GM12878 (cell line): ENCODE measurements around the gene KCNG3. TPM values are rescaled to one million over a fixed set of nuclear protein-coding genes. Genes with fewer than 3 reads are reported as not detected.
"Not testable (repeated sequence)": the region's sequence is repeated elsewhere in the genome, so short reads cannot be mapped to it uniquely, and the experiment has no call there.

Source experiments
- ATAC-seq: fragments of 200-7000 bp; cut with Tn5 transposase; 3 replicates; pipeline ENCODE4 v1.9.1; 2020; ENCODE audit warnings: mild to moderate bottlenecking, moderate library complexity
- BruUV-seq: library from RNA; stranded (reverse); fragments of 400-500 nt; replicated peaks from 2 replicates; lab custom pipeline; 2021; lab: Mats Ljungman, UMichigan
- CTCF ChIA-PET: fragments of 300-600 bp; sonication (Branson Sonifier 250); formaldehyde crosslinking; extraction: SDS; loops from one replicate; lab custom pipeline; 2021; ENCODE audit warnings: inconsistent platforms; lab: Yijun Ruan, JAX
- POLR2A ChIA-PET: fragments of 350-600 bp; formaldehyde crosslinking; extraction: SDS; loops from one replicate; lab custom pipeline; 2021; ENCODE audit warnings: inconsistent platforms; lab: Charles Lee
- RAD21 ChIA-PET: fragments of 300-600 bp; sonication (Branson Sonifier 250); formaldehyde crosslinking; loops from one replicate; lab custom pipeline; 2023; ENCODE audit warnings: antibody characterized with exemption; ENCODE audit not compliant: unreplicated experiment; lab: Charles Lee
- SMC1A ChIA-PET: fragments of 300-600 bp; sonication (Branson Sonifier 250); formaldehyde crosslinking; loops from one replicate; lab custom pipeline; 2023; ENCODE audit not compliant: unreplicated experiment, uncharacterized antibody; lab: Charles Lee
- DNase-seq: peaks from one replicate; pipeline ENCODE4 v3.0.0-alpha.2; 2011; ENCODE audit warnings: low read depth, low spot score
- FAIRE-seq: peaks from 3 replicates; lab custom pipeline; 2011; peaks lifted over from hg19 to GRCh38; lab: Jason Lieb, UNC
- H2AFZ ChIP-seq: 2 replicates; pipeline ENCODE4 v1.6.0; 2011; ENCODE audit warnings: low read depth, low read length, control low read depth; ENCODE audit not compliant: control insufficient read depth
- H3K27ac ChIP-seq: 2 replicates; pipeline ENCODE4 v1.5.1; 2011; ENCODE audit warnings: control low read depth; ENCODE audit not compliant: control insufficient read depth, insufficient read depth
- H3K27me3 ChIP-seq, 2 experiments: replicated peaks in 1 of 2; 2 replicates each; pipeline versions ENCODE4 v1.6.0 to v1.6.1; 2011; ENCODE audit warnings: low read length in 1 of 2; ENCODE audit not compliant: control insufficient read depth in 2 of 2, insufficient read depth in 2 of 2
- H3K36me3 ChIP-seq, 2 experiments: 2 replicates each; pipeline ENCODE4 v1.5.1; 2011; ENCODE audit warnings: low read length in 1 of 2; ENCODE audit not compliant: control insufficient read depth in 2 of 2, insufficient read depth in 2 of 2
- H3K4me1 ChIP-seq: 2 replicates; pipeline ENCODE4 v1.6.1; 2011; ENCODE audit warnings: mild to moderate bottlenecking, low read length, moderate library complexity, mixed read lengths; ENCODE audit not compliant: control insufficient read depth, insufficient read depth
- H3K4me2 ChIP-seq: 2 replicates; pipeline ENCODE4 v1.6.0; 2011; ENCODE audit warnings: control low read depth; ENCODE audit not compliant: control insufficient read depth, insufficient read depth
- H3K4me3 ChIP-seq: fragments of 200-600 bp; sonication (generic); 2 replicates; pipeline ENCODE4 v1.5.1; 2016
- H3K79me2 ChIP-seq: 2 replicates; pipeline ENCODE4 v1.6.0; 2011; ENCODE audit warnings: low read length; ENCODE audit not compliant: control insufficient read depth, insufficient read depth
- H3K9ac ChIP-seq: 2 replicates; pipeline ENCODE4 v1.8.0; 2011; ENCODE audit warnings: low read length, control low read depth, mixed read lengths; ENCODE audit not compliant: control insufficient read depth, insufficient read depth
- H3K9me3 ChIP-seq: replicated peaks from 3 replicates; pipeline ENCODE4 v1.5.1; 2011; ENCODE audit warnings: mild to moderate bottlenecking, low read length; ENCODE audit not compliant: control insufficient read depth, insufficient read depth
- H4K20me1 ChIP-seq: 2 replicates; pipeline ENCODE4 v1.6.0; 2011; ENCODE audit not compliant: control insufficient read depth, insufficient read depth
- SPI1 ChIP-seq: IDR thresholded peaks from 2 replicates; pipeline ENCODE4 v1.6.1; 2011; ENCODE audit warnings: low read depth, mild to moderate bottlenecking, low read length, moderate library complexity, borderline replicate concordance; ENCODE audit not compliant: insufficient read depth
- WGBS: methylation state at CpG from one replicate; pipeline ENCODE4 v1.1.6; 2016; ENCODE audit warnings: low lambda C conversion rate; ENCODE audit not compliant: insufficient replicate concordance, insufficient coverage; ENCODE audit errors: missing lambda C conversion rate; 5-methylcytosine and 5-hydroxymethylcytosine counted together
- in situ Hi-C: fragments of 300-500 bp; cut with MboI; formaldehyde crosslinking; loops from 9 replicates; pipeline ENCODE4 v1.14.3; 2018; ENCODE audit warnings: mixed read lengths
- intact Hi-C: fragments of 100-400 bp; cut with micrococcal nuclease; formaldehyde crosslinking; loops from one replicate; pipeline ENCODE4 v1.14.2; 2022; ENCODE audit not compliant: unreplicated experiment
- polyA plus RNA-seq, 11 experiments: library from polyadenylated mRNA; depleted of rRNA in 4 of 11; unstranded in 6 of 11; stranded (reverse) in 5 of 11; fragments of >200 nt; fragmentation: Nextera tagmentation in 4 of 11; fragmentation: Illumina TruSeq in 1 of 11; extraction: Ambion mirVana in 4 of 11; extraction: Trizol in 1 of 11; gene quantifications; 1 replicate in 1 of 11; 2 replicates in 10 of 11; pipeline versions ENCODE4 v1.2.1 to v1.2.3, GENCODE V29; 2011 to 2016; ENCODE audit warnings: inconsistent platforms in 2 of 11, missing spikeins in 2 of 11, low read depth in 1 of 11
- total RNA-seq, 4 experiments: library from RNA; depleted of rRNA in 3 of 4; stranded (reverse); fragments of >200 nt in 3 of 4; fragmentation: Illumina TruSeq in 1 of 4; extraction: Trizol in 1 of 4; gene quantifications; 2 replicates each; pipeline versions ENCODE4 v1.2.1 to v1.2.3, GENCODE V29; 2013 to 2021
- TF ChIP-seq, protein P1 (sequence below): fragments of 450-650 bp; IDR thresholded peaks from 2 replicates; pipeline ENCODE4 v1.6.1; 2017; ENCODE audit warnings: low read depth, mild to moderate bottlenecking, moderate library complexity
- TF ChIP-seq, protein P2 (sequence below): IDR thresholded peaks from 2 replicates; pipeline ENCODE4 v1.6.1; 2012; ENCODE audit warnings: mild to moderate bottlenecking, low read depth, low read length
- TF ChIP-seq, protein P3 (sequence below): fragments of 450-650 bp; IDR thresholded peaks from 2 replicates; pipeline ENCODE4 v1.6.1; 2017; ENCODE audit warnings: antibody characterized with exemption, mild to moderate bottlenecking, moderate library complexity

Gene KCNG3
- total and polyA plus RNA-seq, 10 of the 15 experiments (the other 5 are each of a cell fraction or from before 2014, with no cell fraction given) = 0.01 to 0.06 (median 0.04) TPM; not detected in 4

DNA sequence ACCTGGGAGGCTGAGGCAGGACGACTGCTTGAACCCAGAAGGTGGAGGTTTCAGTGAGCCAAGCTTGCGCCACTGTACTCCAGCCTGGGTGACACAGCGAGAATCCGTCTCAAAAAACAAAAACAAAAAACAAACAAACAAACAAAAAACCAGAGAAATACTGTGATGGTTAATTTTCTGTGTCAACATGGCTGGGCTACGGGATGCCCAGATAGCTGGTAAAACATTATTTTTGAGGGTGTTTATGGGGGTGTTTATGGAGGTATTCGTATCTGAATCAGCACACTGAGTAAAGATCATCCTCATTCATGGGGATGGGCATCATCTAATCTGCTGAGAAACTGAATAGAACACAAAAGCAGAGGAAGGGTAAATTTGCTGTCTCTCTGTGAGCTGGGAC lies 92.0 kb downstream of the KCNG3 start:
- no peaks in the 10 kb centered on the region for H3K79me2 ChIP-seq
- no peak for FAIRE-seq
- H4K20me1 ChIP-seq = no peaks in the 10 kb centered on the region
- POLR2A ChIA-PET = no interaction called here
- intact Hi-C loops (no loop called here), in situ Hi-C loops (no loop called here)
- TF ChIP-seq, protein P1, sequence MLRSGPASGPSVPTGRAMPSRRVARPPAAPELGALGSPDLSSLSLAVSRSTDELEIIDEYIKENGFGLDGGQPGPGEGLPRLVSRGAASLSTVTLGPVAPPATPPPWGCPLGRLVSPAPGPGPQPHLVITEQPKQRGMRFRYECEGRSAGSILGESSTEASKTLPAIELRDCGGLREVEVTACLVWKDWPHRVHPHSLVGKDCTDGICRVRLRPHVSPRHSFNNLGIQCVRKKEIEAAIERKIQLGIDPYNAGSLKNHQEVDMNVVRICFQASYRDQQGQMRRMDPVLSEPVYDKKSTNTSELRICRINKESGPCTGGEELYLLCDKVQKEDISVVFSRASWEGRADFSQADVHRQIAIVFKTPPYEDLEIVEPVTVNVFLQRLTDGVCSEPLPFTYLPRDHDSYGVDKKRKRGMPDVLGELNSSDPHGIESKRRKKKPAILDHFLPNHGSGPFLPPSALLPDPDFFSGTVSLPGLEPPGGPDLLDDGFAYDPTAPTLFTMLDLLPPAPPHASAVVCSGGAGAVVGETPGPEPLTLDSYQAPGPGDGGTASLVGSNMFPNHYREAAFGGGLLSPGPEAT = no peak
- TF ChIP-seq, protein P2, sequence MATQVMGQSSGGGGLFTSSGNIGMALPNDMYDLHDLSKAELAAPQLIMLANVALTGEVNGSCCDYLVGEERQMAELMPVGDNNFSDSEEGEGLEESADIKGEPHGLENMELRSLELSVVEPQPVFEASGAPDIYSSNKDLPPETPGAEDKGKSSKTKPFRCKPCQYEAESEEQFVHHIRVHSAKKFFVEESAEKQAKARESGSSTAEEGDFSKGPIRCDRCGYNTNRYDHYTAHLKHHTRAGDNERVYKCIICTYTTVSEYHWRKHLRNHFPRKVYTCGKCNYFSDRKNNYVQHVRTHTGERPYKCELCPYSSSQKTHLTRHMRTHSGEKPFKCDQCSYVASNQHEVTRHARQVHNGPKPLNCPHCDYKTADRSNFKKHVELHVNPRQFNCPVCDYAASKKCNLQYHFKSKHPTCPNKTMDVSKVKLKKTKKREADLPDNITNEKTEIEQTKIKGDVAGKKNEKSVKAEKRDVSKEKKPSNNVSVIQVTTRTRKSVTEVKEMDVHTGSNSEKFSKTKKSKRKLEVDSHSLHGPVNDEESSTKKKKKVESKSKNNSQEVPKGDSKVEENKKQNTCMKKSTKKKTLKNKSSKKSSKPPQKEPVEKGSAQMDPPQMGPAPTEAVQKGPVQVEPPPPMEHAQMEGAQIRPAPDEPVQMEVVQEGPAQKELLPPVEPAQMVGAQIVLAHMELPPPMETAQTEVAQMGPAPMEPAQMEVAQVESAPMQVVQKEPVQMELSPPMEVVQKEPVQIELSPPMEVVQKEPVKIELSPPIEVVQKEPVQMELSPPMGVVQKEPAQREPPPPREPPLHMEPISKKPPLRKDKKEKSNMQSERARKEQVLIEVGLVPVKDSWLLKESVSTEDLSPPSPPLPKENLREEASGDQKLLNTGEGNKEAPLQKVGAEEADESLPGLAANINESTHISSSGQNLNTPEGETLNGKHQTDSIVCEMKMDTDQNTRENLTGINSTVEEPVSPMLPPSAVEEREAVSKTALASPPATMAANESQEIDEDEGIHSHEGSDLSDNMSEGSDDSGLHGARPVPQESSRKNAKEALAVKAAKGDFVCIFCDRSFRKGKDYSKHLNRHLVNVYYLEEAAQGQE = no peak
- TF ChIP-seq SPI1 = no peak
- TF ChIP-seq, protein P3, sequence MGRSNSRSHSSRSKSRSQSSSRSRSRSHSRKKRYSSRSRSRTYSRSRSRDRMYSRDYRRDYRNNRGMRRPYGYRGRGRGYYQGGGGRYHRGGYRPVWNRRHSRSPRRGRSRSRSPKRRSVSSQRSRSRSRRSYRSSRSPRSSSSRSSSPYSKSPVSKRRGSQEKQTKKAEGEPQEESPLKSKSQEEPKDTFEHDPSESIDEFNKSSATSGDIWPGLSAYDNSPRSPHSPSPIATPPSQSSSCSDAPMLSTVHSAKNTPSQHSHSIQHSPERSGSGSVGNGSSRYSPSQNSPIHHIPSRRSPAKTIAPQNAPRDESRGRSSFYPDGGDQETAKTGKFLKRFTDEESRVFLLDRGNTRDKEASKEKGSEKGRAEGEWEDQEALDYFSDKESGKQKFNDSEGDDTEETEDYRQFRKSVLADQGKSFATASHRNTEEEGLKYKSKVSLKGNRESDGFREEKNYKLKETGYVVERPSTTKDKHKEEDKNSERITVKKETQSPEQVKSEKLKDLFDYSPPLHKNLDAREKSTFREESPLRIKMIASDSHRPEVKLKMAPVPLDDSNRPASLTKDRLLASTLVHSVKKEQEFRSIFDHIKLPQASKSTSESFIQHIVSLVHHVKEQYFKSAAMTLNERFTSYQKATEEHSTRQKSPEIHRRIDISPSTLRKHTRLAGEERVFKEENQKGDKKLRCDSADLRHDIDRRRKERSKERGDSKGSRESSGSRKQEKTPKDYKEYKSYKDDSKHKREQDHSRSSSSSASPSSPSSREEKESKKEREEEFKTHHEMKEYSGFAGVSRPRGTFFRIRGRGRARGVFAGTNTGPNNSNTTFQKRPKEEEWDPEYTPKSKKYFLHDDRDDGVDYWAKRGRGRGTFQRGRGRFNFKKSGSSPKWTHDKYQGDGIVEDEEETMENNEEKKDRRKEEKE = no peak
- H3K27me3 ChIP-seq = no peaks in the 10 kb centered on the region; a peak in 1 of 4 replicates
- no peak overlapping the region for H3K9ac ChIP-seq
- no TSS peak for BruUV-seq
- DNase-seq = no peak
- no peak overlapping the region for H3K4me2 ChIP-seq
- no peak overlapping the region for H3K4me3 ChIP-seq
- RAD21 ChIA-PET = no interaction called here
- no peaks in the 10 kb centered on the region for H3K36me3 ChIP-seq
- H3K27ac ChIP-seq = no peak overlapping the region
- no peak for ATAC-seq
- 50% methylated on average over 6 of the region's 6 CpGs for WGBS
- no peaks in the 10 kb centered on the region for H3K4me1 ChIP-seq
- no peak overlapping the region for H2AFZ ChIP-seq
- SMC1A ChIA-PET = interaction anchor here (1.2 kb wide), 1 partner anchor 8 kb away, joined by 3 read pairs; no protein-coding TSS in a partner anchor
- CTCF ChIA-PET = interaction anchor here (1.0 kb wide), 1 partner anchor 30 kb away, joined by 4 read pairs; no protein-coding TSS in a partner anchor
- H3K9me3 ChIP-seq = no peaks in the 10 kb centered on the region

DNA sequence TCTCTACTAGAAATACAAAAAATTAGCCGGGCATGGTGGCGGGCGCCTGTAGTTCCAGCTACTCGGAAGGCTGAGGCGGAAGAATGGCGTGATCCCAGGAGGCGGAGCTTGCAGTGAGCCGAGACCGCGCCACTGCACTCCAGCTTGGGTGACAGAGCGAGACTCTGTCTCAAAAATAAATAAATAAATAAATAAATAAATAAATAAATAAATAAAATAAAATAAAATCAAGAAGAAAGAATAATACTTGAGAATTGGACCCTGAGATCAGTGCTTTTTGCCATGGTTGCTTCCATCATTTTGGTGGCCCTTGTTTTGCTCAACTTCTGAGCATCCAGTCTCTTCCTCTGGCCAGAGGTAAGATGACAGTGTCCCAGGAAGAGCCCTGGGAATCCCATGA lies 95.7 kb downstream of the KCNG3 start:
- CTCF ChIA-PET, in situ Hi-C loops, H3K4me1 ChIP-seq, SMC1A ChIA-PET, H3K4me3 ChIP-seq, H3K27ac ChIP-seq, intact Hi-C loops, H3K4me2 ChIP-seq, H3K9ac ChIP-seq, H3K27me3 ChIP-seq, H3K79me2 ChIP-seq, H3K36me3 ChIP-seq, H3K9me3 ChIP-seq, FAIRE-seq, DNase-seq, BruUV-seq, RAD21 ChIA-PET, H4K20me1 ChIP-seq, ATAC-seq, H2AFZ ChIP-seq: not testable (repeated sequence)
- WGBS = 87% methylated on average over 11 of the region's 11 CpGs
- POLR2A ChIA-PET = interaction anchor here (0.6 to 0.7 kb wide), 2 partner anchors 149 to 399 kb away, joined by 3 to 4 read pairs; no protein-coding TSS in a partner anchor
